DOHH2 (cell line): ENCODE measurements around the gene BCL11B.

Source experiments
- H3F3A ChIP-seq: fragments of 200-600 bp; sonication (generic), shearing (Covaris generic); 2 replicates; pipeline ENCODE4 v1.6.0; 2016; ENCODE audit warnings: antibody characterized with exemption, mild to moderate bottlenecking; ENCODE audit not compliant: control insufficient read depth, insufficient read depth
- H3K27ac ChIP-seq: fragments of 200-600 bp; sonication (generic); 2 replicates; pipeline ENCODE4 v1.5.1; 2014; ENCODE audit warnings: low read depth, mild to moderate bottlenecking, low read length, moderate library complexity
- H3K27me3 ChIP-seq: fragments of 200-600 bp; sonication (generic); 2 replicates; pipeline ENCODE4 v1.6.1; 2014; ENCODE audit warnings: mild to moderate bottlenecking, low read length, mixed read lengths; ENCODE audit not compliant: control insufficient read depth
- H3K36me3 ChIP-seq: fragments of 200-600 bp; sonication (generic); 2 replicates; pipeline ENCODE4 v1.6.1; 2014; ENCODE audit warnings: mild to moderate bottlenecking, low read length, moderate library complexity, mixed read lengths; ENCODE audit not compliant: control insufficient read depth
- H3K4me1 ChIP-seq: fragments of 200-600 bp; sonication (generic); 2 replicates; pipeline ENCODE4 v1.6.1; 2014; ENCODE audit warnings: mild to moderate bottlenecking, low read length, mixed read lengths; ENCODE audit not compliant: control insufficient read depth
- H3K4me2 ChIP-seq: fragments of 200-600 bp; sonication (generic); 2 replicates; pipeline ENCODE4 v1.6.0; 2014; ENCODE audit warnings: mild to moderate bottlenecking, low read length, moderate library complexity
- H3K4me3 ChIP-seq: fragments of 200-600 bp; sonication (generic); 2 replicates; pipeline ENCODE4 v1.5.1; 2014; ENCODE audit warnings: mild to moderate bottlenecking, low read length, mixed read lengths
- H3K79me2 ChIP-seq: fragments of 200-600 bp; sonication (generic); 2 replicates; pipeline ENCODE4 v1.6.1; 2014; ENCODE audit warnings: mild to moderate bottlenecking, low read length, mixed read lengths; ENCODE audit not compliant: control insufficient read depth
- H3K9me2 ChIP-seq: fragments of 200-600 bp; sonication (generic); replicated peaks from 2 replicates; pipeline ENCODE4 v1.6.1; 2014; ENCODE audit warnings: mild to moderate bottlenecking, low read length, mixed read lengths; ENCODE audit not compliant: control insufficient read depth
- H3K9me3 ChIP-seq: fragments of 200-600 bp; sonication (generic); 2 replicates; pipeline ENCODE4 v1.6.1; 2014; ENCODE audit warnings: antibody characterized with exemption, low read length, mixed read lengths; ENCODE audit not compliant: control insufficient read depth, insufficient read depth
- H4K20me1 ChIP-seq: fragments of 200-600 bp; sonication (generic); 2 replicates; pipeline ENCODE4 v1.6.0; 2014; ENCODE audit warnings: low read depth, mild to moderate bottlenecking, antibody characterized with exemption, low read length, moderate library complexity; ENCODE audit not compliant: control insufficient read depth, insufficient read depth
- EZH2phosphoT487 ChIP-seq: fragments of 200-600 bp; sonication (generic); IDR thresholded peaks from 2 replicates; pipeline ENCODE4 v1.6.1; 2017; ENCODE audit warnings: borderline replicate concordance, mild to moderate bottlenecking, antibody characterized with exemption, low read length, moderate library complexity, mixed read lengths
- TF ChIP-seq, protein P1 (sequence below): fragments of 200-600 bp; sonication (generic); IDR thresholded peaks from one replicate; pipeline ENCODE4 v1.5.1; 2014; ENCODE audit warnings: antibody characterized with exemption, mild to moderate bottlenecking, low read depth, low read length; ENCODE audit not compliant: poor library complexity, severe bottlenecking

BCL11B gene

DNA sequence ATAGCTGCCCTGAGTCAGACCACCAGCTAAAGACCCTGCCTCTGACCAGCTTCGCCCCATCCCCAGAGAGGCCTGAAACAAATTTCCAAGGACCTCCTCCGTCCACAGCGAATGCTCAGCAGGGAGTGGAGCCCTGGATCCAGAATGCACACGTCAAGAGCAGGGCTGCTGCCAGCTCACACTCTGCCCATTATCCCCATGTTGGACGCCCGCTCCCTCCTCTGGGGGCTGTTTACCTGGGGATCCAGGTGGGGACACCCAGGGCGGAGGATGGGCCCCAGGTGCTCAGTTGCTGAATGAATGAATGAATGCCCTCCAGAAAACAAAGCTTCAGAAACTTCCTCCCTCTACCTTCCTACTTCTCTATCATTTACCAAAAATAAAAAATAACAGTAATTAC lies 18.1 kb downstream of the BCL11B start:
- Histone ChIP-seq H3K9me2 (no peaks in the 10 kb centered on the region), H3F3A (no peaks in the 10 kb centered on the region), H3K27me3 (no peaks in the 10 kb centered on the region), H3K36me3 (no peaks in the 10 kb centered on the region), H4K20me1 (no peaks in the 10 kb centered on the region), H3K27ac (no peak overlapping the region), H3K79me2 (no peaks in the 10 kb centered on the region), H3K4me2 (no peak overlapping the region), H3K9me3 (no peaks in the 10 kb centered on the region), H3K4me3 (no peak overlapping the region), H3K4me1 (no peaks in the 10 kb centered on the region)
- TF ChIP-seq, protein P1, sequence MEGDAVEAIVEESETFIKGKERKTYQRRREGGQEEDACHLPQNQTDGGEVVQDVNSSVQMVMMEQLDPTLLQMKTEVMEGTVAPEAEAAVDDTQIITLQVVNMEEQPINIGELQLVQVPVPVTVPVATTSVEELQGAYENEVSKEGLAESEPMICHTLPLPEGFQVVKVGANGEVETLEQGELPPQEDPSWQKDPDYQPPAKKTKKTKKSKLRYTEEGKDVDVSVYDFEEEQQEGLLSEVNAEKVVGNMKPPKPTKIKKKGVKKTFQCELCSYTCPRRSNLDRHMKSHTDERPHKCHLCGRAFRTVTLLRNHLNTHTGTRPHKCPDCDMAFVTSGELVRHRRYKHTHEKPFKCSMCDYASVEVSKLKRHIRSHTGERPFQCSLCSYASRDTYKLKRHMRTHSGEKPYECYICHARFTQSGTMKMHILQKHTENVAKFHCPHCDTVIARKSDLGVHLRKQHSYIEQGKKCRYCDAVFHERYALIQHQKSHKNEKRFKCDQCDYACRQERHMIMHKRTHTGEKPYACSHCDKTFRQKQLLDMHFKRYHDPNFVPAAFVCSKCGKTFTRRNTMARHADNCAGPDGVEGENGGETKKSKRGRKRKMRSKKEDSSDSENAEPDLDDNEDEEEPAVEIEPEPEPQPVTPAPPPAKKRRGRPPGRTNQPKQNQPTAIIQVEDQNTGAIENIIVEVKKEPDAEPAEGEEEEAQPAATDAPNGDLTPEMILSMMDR: no peak
- TF ChIP-seq EZH2phosphoT487: no peak

DNA sequence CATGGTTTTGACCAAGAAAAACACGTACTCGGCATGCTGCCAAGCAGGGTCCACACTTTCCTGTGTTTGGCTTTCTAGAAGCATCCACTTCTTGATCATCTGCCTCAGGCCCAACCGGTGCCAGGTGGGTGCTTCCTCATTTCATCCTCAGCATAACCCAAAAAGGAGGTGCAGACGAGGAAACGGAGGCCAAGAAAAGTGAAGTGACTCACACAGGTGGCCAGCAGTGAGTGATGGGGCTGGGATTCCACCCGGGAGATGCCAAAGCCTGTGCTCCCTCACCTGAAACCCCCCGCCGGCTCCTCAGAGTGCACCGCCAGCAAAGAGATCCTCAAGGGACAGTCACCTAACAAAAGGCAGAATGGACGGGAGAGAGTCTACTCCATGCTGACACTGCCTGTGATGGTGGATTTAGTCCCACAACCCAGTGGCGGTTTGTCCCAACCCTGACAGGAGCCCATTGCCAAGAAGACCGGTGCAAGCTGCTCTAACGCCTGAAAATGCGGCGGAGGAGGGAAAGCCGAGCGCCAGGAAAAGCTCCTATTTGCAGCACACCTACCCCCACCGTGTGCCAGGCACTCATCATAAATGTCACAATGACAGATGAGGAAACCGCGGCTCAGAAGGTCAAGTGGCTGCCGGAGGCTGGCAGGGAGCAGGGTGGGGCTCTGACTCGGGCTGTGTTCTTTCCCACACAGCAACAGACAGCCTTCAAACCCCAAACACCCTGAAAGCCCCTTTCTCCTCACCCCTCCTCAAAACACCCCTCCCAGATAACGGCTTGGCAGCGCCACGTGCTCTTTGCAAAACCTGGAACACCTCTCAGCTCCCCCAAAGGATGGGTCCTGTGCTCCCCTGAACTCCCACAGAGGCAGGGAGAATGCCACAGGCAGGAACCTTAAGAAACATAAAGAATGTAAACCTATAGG lies 18.8 kb downstream of the BCL11B start:
- H3K79me2 ChIP-seq: no peaks in the 10 kb centered on the region
- TF ChIP-seq EZH2phosphoT487: no peak
- TF ChIP-seq, protein P1: no peak
- no peaks in the 10 kb centered on the region for H3K9me2 ChIP-seq
- H3K4me3 ChIP-seq: no peak overlapping the region
- no peaks in the 10 kb centered on the region for H3F3A ChIP-seq
- no peak overlapping the region for H3K27ac ChIP-seq
- H3K9me3 ChIP-seq: no peaks in the 10 kb centered on the region
- H3K4me2 ChIP-seq: no peak overlapping the region
- no peaks in the 10 kb centered on the region for H3K36me3 ChIP-seq
- H3K4me1 ChIP-seq: no peaks in the 10 kb centered on the region
- H4K20me1 ChIP-seq: no peaks in the 10 kb centered on the region
- no peaks in the 10 kb centered on the region for H3K27me3 ChIP-seq

DNA sequence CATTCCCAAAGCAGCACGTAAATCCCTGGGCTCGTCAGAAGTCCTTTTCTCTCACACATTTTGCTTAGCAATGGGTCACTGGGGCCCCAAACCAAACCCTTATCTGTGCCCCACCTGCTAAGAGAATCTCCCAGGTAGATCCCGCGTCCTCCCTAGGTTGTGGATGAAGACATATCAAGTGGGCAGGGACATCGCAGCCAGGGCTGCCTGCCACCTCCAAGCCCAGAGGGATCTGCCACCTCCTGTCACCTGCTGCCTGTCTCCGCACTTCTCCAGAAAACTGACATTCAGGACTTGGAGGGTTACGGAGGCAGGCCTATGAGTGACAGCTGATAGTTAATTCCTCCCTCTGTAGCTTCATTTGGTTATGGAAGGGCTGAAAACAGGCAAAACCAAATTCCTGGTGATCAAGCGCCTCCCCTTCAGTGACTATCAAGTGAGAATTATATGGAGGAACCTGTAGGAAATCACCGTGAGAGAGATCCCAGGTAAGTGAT lies 19.5 kb downstream of the BCL11B start:
- H4K20me1 ChIP-seq: no peaks in the 10 kb centered on the region
- H3K27ac ChIP-seq: no peak overlapping the region
- no peaks in the 10 kb centered on the region for H3K4me1 ChIP-seq
- H3K27me3 ChIP-seq: no peaks in the 10 kb centered on the region
- H3K9me2 ChIP-seq: no peaks in the 10 kb centered on the region
- TF ChIP-seq, protein P1: no peak
- no peak for TF ChIP-seq EZH2phosphoT487
- no peaks in the 10 kb centered on the region for H3K79me2 ChIP-seq
- H3K4me3 ChIP-seq: no peak overlapping the region
- H3K4me2 ChIP-seq: no peak overlapping the region
- no peaks in the 10 kb centered on the region for H3K36me3 ChIP-seq
- no peaks in the 10 kb centered on the region for H3F3A ChIP-seq
- no peaks in the 10 kb centered on the region for H3K9me3 ChIP-seq
